ENCODE results near the gene XPO5.

GRCh38 chr6:43504756-43505593 is 70.9 kb downstream of the XPO5 start:
- TF ChIP-seq ZNF274 (IDR thresholded peaks at IDR 0.05; ENCODE audit: low read depth, low read length) (no peak), YY1 (IDR thresholded peaks at IDR 0.05; ENCODE audit: insufficient read depth, insufficient read length) (no peak)
